ENCODE measurements around the gene ZIC1.

- TF ChIP-seq EZH2 (IDR thresholded peaks at IDR 0.05; ENCODE audit: insufficient read depth, poor library complexity, severe bottlenecking) (no peak), EZH2phosphoT487 (IDR thresholded peaks at IDR 0.05; ENCODE audit: insufficient read depth, low read depth) (no peak)
Observed at GRCh38 chr3:147360051-147360439, 49.1 kb upstream of the ZIC1 start.
